SW 1271 (cell line): Measurements from ENCODE around the gene TUBA1A.
"Not testable (repeated sequence)": the region's sequence is repeated elsewhere in the genome, so short reads cannot be mapped to it uniquely, and the experiment has no call there.

Experiments
- DNase-seq, 2 experiments: peaks; one replicate each; lab custom pipeline; 2025; lab: John Stamatoyannopoulos, UW

The TUBA1A gene

GRCh38 chr12:49188916-49189367, at the start of gene TUBA1A:
TSS of gene TUBA1A (minus strand) at chr12:49189080. CDS start at chr12:49188979, 101 bp downstream.
- peak; percentile 96 to 99 for DNase-seq

- no peak for DNase-seq
These were observed 47.5 kb upstream of the TUBA1A start for GRCh38 chr12:49236423-49236822.

GRCh38 chr12:49233842-49234526, 45.1 kb upstream of the TUBA1A start:
- no peak for DNase-seq

GRCh38 chr12:49232940-49233841, 44.3 kb upstream of the TUBA1A start:
- no peak for DNase-seq

- no peak for DNase-seq
These were observed 43.2 kb upstream of the TUBA1A start for GRCh38 chr12:49231878-49232655.

- DNase-seq: no peak
These were observed 41.9 kb upstream of the TUBA1A start for GRCh38 chr12:49230805-49231194.

- DNase-seq: no peak
These were observed 41.4 kb upstream of the TUBA1A start for GRCh38 chr12:49230176-49230804.

GRCh38 chr12:49228653-49229052, 39.8 kb upstream of the TUBA1A start:
- no peak for DNase-seq

GRCh38 chr12:49227713-49228112, 38.8 kb upstream of the TUBA1A start:
- DNase-seq: no peak

GRCh38 chr12:49225576-49226166, 36.8 kb upstream of the TUBA1A start:
- no peak for DNase-seq

- no peak for DNase-seq
These were observed 34.9 kb upstream of the TUBA1A start for GRCh38 chr12:49223590-49224369.

- no peak for DNase-seq
These were observed 34.2 kb upstream of the TUBA1A start for GRCh38 chr12:49223122-49223521.

GRCh38 chr12:49220972-49221371, 32.1 kb upstream of the TUBA1A start:
- no peak for DNase-seq

- DNase-seq: no peak
These were observed 30.6 kb upstream of the TUBA1A start for GRCh38 chr12:49219417-49220026.

GRCh38 chr12:49212572-49212971, 23.7 kb upstream of the TUBA1A start:
- no peak for DNase-seq

- DNase-seq: not testable (repeated sequence)
These were observed 21.8 kb upstream of the TUBA1A start for GRCh38 chr12:49210703-49211102.

- no peak for DNase-seq
These were observed 19.8 kb upstream of the TUBA1A start for GRCh38 chr12:49208676-49209075.

GRCh38 chr12:49208146-49208545, 19.3 kb upstream of the TUBA1A start:
- DNase-seq: no peak

- no peak for DNase-seq
These were observed 17.5 kb upstream of the TUBA1A start for GRCh38 chr12:49206389-49206788.
